ENCODE measurements around the gene SH3TC1.

SH3TC1 gene

DNA sequence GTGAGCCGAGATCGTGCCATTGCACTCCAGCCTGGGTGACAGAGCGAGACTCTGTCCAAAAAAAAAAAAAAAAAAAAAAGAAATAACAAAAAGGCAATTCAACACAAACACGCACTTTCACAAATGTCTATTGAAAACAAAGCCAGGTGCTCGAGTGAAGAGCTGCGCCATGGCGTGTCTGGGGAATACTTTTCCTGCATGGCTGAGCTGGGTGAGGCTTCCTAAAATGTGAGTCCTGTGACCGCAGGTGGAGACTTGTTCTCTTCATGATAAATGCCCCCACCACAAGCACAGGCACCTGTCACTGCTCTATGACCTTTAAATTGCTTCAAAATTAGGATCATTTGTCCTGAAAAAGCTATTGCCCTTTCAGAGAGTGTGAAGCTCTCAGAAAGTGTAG, 36.5 kb upstream of the SH3TC1 start:
- no peak for DNase-seq (ENCODE audit: low read depth, low spot score)
- POLR2A ChIA-PET = no interaction called here
- CTCF ChIA-PET = interaction anchor here (1.3 kb wide), 2 partner anchors 14 to 16 kb away, joined by 3 to 10 read pairs; no protein-coding TSS in a partner anchor
- H3K4me3 ChIP-seq (ENCODE audit: low read depth, low read length) = no peak overlapping the region
- TF ChIP-seq, protein P1, sequence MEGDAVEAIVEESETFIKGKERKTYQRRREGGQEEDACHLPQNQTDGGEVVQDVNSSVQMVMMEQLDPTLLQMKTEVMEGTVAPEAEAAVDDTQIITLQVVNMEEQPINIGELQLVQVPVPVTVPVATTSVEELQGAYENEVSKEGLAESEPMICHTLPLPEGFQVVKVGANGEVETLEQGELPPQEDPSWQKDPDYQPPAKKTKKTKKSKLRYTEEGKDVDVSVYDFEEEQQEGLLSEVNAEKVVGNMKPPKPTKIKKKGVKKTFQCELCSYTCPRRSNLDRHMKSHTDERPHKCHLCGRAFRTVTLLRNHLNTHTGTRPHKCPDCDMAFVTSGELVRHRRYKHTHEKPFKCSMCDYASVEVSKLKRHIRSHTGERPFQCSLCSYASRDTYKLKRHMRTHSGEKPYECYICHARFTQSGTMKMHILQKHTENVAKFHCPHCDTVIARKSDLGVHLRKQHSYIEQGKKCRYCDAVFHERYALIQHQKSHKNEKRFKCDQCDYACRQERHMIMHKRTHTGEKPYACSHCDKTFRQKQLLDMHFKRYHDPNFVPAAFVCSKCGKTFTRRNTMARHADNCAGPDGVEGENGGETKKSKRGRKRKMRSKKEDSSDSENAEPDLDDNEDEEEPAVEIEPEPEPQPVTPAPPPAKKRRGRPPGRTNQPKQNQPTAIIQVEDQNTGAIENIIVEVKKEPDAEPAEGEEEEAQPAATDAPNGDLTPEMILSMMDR (IDR thresholded peaks at IDR 0.05; ENCODE audit: insufficient read depth, low read length, missing control alignments) = no peak

DNA sequence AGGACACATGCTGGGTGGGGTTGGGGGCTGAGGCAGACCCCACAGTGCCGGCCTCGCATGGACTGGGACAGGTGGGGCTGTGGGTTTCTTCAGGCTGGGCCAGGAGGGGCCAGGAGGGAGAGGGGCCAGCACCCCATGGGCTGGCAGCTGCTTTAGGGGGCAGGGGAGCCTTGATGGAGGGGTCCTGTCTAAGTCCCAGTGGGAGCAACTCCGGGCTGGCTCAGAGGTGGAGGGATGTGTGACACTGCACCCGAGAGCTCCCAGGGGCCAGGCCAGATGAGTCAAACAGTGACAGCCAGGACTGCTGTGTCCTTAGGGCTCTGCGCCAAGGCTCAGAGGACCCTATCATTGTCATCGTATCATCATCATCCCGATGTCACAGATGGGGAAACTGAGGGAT, 36.1 kb upstream of the SH3TC1 start:
- TF ChIP-seq, protein P1 (IDR thresholded peaks at IDR 0.05; ENCODE audit: insufficient read depth, low read length, missing control alignments) = no peak
- POLR2A ChIA-PET = no interaction called here

GRCh38 chr4:8163436-8164193, 35.5 kb upstream of the SH3TC1 start:
- no peak overlapping the region for H3K4me3 ChIP-seq (ENCODE audit: low read depth, low read length)
- TF ChIP-seq, protein P1 (IDR thresholded peaks at IDR 0.05; ENCODE audit: insufficient read depth, low read length, missing control alignments) = no peak
- no peak for DNase-seq (ENCODE audit: low read depth, low spot score)
- ChIA-PET CTCF (interaction anchor here (1.3 to 1.4 kb wide), 3 partner anchors 13 to 15 kb away, joined by 3 to 10 read pairs (median 3); no protein-coding TSS in a partner anchor), POLR2A (interaction anchor here (0.5 kb wide), 1 partner anchor 219 kb away, joined by 4 read pairs; no protein-coding TSS in a partner anchor)

More for the DNA sequence above, 36.1 kb upstream of the SH3TC1 start:
- no peak for DNase-seq (ENCODE audit: low read depth, low spot score)
- H3K4me3 ChIP-seq (ENCODE audit: low read depth, low read length) = no peak overlapping the region
- CTCF ChIA-PET = interaction anchor here (1.3 kb wide), 2 partner anchors 13 to 16 kb away, joined by 3 to 10 read pairs; no protein-coding TSS in a partner anchor

- DNase-seq (ENCODE audit: low read depth, low spot score) = no peak
- TF ChIP-seq, protein P1 (IDR thresholded peaks at IDR 0.05; ENCODE audit: insufficient read depth, low read length, missing control alignments) = no peak
- ChIA-PET POLR2A (interaction anchor here (0.5 kb wide), 1 partner anchor 218 kb away, joined by 4 read pairs; no protein-coding TSS in a partner anchor), CTCF (interaction anchor here (1.3 to 1.4 kb wide), 2 partner anchors 14 to 15 kb away, joined by 3 read pairs; no protein-coding TSS in a partner anchor)
- no peak overlapping the region for H3K4me3 ChIP-seq (ENCODE audit: low read depth, low read length)
Observed at GRCh38 chr4:8164194-8164565, 34.9 kb upstream of the SH3TC1 start.

DNA sequence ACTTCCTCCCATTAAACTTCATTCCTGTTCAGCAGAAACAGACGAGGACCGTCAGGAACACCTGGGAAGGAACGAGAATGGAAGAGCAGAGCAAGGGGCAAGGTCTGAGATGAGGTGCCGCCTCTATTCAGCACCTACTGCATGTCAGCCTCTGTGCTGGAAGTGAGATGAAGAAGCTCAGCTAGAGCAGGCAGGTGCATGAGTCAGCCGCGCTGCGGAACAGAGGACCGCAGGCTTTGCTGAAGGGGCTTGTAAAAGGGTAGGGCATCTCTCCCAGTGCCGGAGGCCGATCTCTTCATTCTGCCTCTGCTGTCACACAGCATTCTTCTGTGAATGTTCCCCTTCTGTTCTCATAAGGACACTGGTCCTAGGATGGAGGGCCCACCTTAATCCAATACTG, 34.4 kb upstream of the SH3TC1 start:
- ChIA-PET CTCF (interaction anchor here (1.4 kb wide), 2 partner anchors 12 to 13 kb away, joined by 3 to 5 read pairs; no protein-coding TSS in a partner anchor), POLR2A (no interaction called here)
- TF ChIP-seq, protein P1 (IDR thresholded peaks at IDR 0.05; ENCODE audit: insufficient read depth, low read length, missing control alignments) = no peak
- no peak overlapping the region for H3K4me3 ChIP-seq (ENCODE audit: low read depth, low read length)
- no peak for DNase-seq (ENCODE audit: low read depth, low spot score)

DNA sequence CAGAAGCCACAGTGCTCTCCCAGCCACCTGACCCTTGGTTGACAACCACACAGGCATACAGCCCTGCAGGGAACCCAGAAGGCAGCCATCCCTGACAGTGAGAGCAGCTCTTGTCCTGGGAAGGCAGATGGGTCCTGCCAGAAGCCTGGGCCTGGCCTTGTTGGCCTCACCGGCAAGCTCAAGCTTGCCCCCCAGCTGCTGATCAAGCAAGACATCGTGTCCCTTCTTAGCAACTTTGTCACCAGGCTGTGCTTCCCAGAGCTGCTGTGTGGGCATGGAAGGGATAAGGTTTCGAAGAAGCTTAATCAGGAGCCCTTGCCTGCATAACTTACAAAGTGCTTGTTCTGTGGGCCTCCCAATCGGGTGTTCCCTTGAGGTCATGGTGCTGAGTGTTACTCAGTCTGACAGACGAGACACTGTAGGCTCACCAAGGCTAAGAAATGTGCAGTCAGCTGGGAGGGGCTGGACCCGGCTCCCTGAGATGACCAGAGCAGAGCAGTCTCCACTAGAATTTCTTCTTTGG, 33.7 kb upstream of the SH3TC1 start:
- ChIA-PET CTCF (interaction anchor here (1.4 kb wide), 1 partner anchor 11 kb away, joined by 5 read pairs; no protein-coding TSS in a partner anchor), POLR2A (no interaction called here)
- H3K4me3 ChIP-seq (ENCODE audit: low read depth, low read length) = no peak overlapping the region
- DNase-seq (ENCODE audit: low read depth, low spot score) = no peak
- TF ChIP-seq, protein P1 (IDR thresholded peaks at IDR 0.05; ENCODE audit: insufficient read depth, low read length, missing control alignments) = no peak
